Measurements from ENCODE around the gene ZNF354C. TPM values are rescaled to one million over a fixed set of nuclear protein-coding genes. Genes with fewer than 3 reads are reported as not detected.

ZNF354C gene
- total and polyA plus RNA-seq, 2 of the 13 experiments (the other 11 are each of a cell fraction or from before 2014, with no cell fraction given): 0.02 TPM; not detected in 1

DNA sequence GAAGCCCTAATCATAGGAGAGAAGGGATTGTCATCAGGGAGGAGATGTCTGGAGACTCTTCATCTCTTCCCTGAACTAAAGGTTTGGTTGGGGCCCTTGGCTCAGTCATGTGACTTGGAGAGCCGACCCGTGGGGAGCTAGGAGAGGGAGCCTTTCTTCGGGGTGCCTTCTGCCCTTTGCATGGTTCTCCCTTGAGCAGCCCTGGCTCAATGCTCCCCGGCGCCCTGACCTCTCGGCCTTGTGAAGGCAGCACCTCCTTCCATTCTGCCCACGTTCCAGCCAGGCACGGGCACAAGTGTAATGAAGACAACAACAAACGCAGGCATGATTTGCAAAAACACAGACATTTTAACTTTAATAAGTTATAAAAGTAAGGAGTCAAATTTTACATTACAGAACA, 50.4 kb downstream of the ZNF354C start:
- H3K4me2 ChIP-seq (ENCODE audit: low read depth, low read length): no peak overlapping the region
- BruUV-seq (replicated peaks): no TSS peak
- ChIA-PET CTCF (ENCODE audit: low intra/inter-chr PET ratio, low total read pairs) (no interaction called here), POLR2A (no interaction called here)
- no peak overlapping the region for H2AFZ ChIP-seq (ENCODE audit: low read length)
- H4K20me1 ChIP-seq (ENCODE audit: insufficient read depth, low read length): no peaks in the 10 kb centered on the region
- no peak overlapping the region for H3K27ac ChIP-seq (ENCODE audit: extremely low read length, insufficient read depth, low read length)
- TF ChIP-seq PRMT3 (CRISPR knock-in tag; IDR thresholded peaks at IDR 0.05; ENCODE audit: borderline replicate concordance, low read depth): no peak
- no peak for TF ChIP-seq ADNP (CRISPR knock-in tag; IDR thresholded peaks at IDR 0.05)
- no peak for TF ChIP-seq PTBP1 (IDR thresholded peaks at IDR 0.05; ENCODE audit: low read depth, low read length, poor library complexity, severe bottlenecking)
- no peak for TF ChIP-seq CHCHD3 (CRISPR knock-in tag; IDR thresholded peaks at IDR 0.05)
- no peak for TF ChIP-seq ZNF414 (CRISPR knock-in tag; IDR thresholded peaks at IDR 0.05)
- no peak for TF ChIP-seq PBX3 (CRISPR knock-in tag; IDR thresholded peaks at IDR 0.05; ENCODE audit: borderline replicate concordance)
- TF ChIP-seq PLRG1 (conservative IDR thresholded peaks at IDR 0.05): no peak
- TF ChIP-seq ZNF33B (CRISPR knock-in tag; IDR thresholded peaks at IDR 0.05): no peak
- TF ChIP-seq ZNF570 (CRISPR knock-in tag; IDR thresholded peaks at IDR 0.05; ENCODE audit: borderline replicate concordance): no peak
- no peak for TF ChIP-seq SIX4 (CRISPR knock-in tag; IDR thresholded peaks at IDR 0.05)
- no peak for TF ChIP-seq ZBTB42 (CRISPR knock-in tag; IDR thresholded peaks at IDR 0.05)
- no peak for TF ChIP-seq ZFYVE20 (CRISPR knock-in tag; IDR thresholded peaks at IDR 0.05; ENCODE audit: borderline replicate concordance, low read depth)
- no peak for TF ChIP-seq ZNF598 (CRISPR knock-in tag; IDR thresholded peaks at IDR 0.05; ENCODE audit: borderline replicate concordance)
- TF ChIP-seq ZNF790 (CRISPR knock-in tag; IDR thresholded peaks at IDR 0.05; ENCODE audit: borderline replicate concordance): no peak
- TF ChIP-seq HOXD1 (CRISPR knock-in tag; IDR thresholded peaks at IDR 0.05): no peak
- TF ChIP-seq, protein P1, sequence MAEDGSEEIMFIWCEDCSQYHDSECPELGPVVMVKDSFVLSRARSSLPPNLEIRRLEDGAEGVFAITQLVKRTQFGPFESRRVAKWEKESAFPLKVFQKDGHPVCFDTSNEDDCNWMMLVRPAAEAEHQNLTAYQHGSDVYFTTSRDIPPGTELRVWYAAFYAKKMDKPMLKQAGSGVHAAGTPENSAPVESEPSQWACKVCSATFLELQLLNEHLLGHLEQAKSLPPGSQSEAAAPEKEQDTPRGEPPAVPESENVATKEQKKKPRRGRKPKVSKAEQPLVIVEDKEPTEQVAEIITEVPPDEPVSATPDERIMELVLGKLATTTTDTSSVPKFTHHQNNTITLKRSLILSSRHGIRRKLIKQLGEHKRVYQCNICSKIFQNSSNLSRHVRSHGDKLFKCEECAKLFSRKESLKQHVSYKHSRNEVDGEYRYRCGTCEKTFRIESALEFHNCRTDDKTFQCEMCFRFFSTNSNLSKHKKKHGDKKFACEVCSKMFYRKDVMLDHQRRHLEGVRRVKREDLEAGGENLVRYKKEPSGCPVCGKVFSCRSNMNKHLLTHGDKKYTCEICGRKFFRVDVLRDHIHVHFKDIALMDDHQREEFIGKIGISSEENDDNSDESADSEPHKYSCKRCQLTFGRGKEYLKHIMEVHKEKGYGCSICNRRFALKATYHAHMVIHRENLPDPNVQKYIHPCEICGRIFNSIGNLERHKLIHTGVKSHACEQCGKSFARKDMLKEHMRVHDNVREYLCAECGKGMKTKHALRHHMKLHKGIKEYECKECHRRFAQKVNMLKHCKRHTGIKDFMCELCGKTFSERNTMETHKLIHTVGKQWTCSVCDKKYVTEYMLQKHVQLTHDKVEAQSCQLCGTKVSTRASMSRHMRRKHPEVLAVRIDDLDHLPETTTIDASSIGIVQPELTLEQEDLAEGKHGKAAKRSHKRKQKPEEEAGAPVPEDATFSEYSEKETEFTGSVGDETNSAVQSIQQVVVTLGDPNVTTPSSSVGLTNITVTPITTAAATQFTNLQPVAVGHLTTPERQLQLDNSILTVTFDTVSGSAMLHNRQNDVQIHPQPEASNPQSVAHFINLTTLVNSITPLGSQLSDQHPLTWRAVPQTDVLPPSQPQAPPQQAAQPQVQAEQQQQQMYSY (CRISPR knock-in tag; IDR thresholded peaks at IDR 0.05): no peak
- in situ Hi-C loops (cut with HindIII; ENCODE audit: extremely low pct_ligation_motif_present, low pct_unique_long_range_greater_than_20kb) (no loop called here), intact Hi-C loops (cut with micrococcal nuclease; ENCODE audit: unreplicated experiment) (no loop called here)
- FAIRE-seq: no peak
- no peaks in the 10 kb centered on the region for H3K9me3 ChIP-seq (ENCODE audit: low read length)
- 0 out of 5 replicates have a peak, but pooled peaks cover 1 to 12% of the 10 kb centered on the region in 2 experiments for H3K27me3 ChIP-seq (ENCODE audit: control insufficient read depth in 1 of 2, insufficient read depth in 2 of 2, low read length in 2 of 2)
- H3K36me3 ChIP-seq (replicated peaks in 1 of 2; ENCODE audit: control insufficient read depth in 1 of 2, insufficient read depth in 2 of 2, low read length in 2 of 2): no peaks in the 10 kb centered on the region
- WGBS (ENCODE audit: low lambda C conversion rate): 6% methylated on average over 8 of the region's 9 CpGs
- H3K9ac ChIP-seq (ENCODE audit: insufficient read depth, low read depth, low read length): no peak overlapping the region
- no peak overlapping the region for H3K4me3 ChIP-seq (replicated peaks in 1 of 3; ENCODE audit: insufficient read depth in 1 of 3, low read depth in 2 of 3, low read length in 3 of 3)
- DNase-seq (ENCODE audit: low spot score): no peak
- H3K79me2 ChIP-seq (ENCODE audit: insufficient read depth, low read length): no peaks in the 10 kb centered on the region
- H3K4me1 ChIP-seq (ENCODE audit: insufficient read depth, low read length): no peaks in the 10 kb centered on the region
- ATAC-seq: no peak

Measured in HepG2 (cell line).